H1 (cell line): ENCODE data around the gene TRIP11. TPM values are rescaled to one million over a fixed set of nuclear protein-coding genes. Genes with fewer than 3 reads are reported as not detected.

ENCODE experiments used
- CTCF ChIA-PET: fragments of 300-600 bp; sonication (Branson Sonifier 250); formaldehyde crosslinking; loops from one replicate; lab custom pipeline; 2021; ENCODE audit not compliant: partially characterized antibody; lab: Charles Lee
- POLR2A ChIA-PET: fragments of 300-600 bp; sonication (Branson Sonifier 250); formaldehyde crosslinking; loops from one replicate; lab custom pipeline; 2021; ENCODE audit warnings: inconsistent platforms; ENCODE audit not compliant: partially characterized antibody; lab: Charles Lee
- DNase-seq, 2 experiments: peaks; one replicate each; pipeline versions ENCODE4 v3.0.0 to v3.0.0-alpha.2; 2010 to 2022; ENCODE audit warnings: low spot score in 2 of 2, low read depth in 1 of 2, mixed read lengths in 1 of 2
- FAIRE-seq: peaks from 2 replicates; lab custom pipeline; 2011; peaks lifted over from hg19 to GRCh38; lab: Jason Lieb, UNC
- H2AFZ ChIP-seq: 2 replicates; pipeline ENCODE4 v1.8.1; 2012; ENCODE audit warnings: low read length, inconsistent platforms
- H2AK5ac ChIP-seq: 2 replicates; pipeline ENCODE4 v1.6.1; 2013; ENCODE audit warnings: low read depth, low read length
- H2BK120ac ChIP-seq: replicated peaks from 2 replicates; pipeline ENCODE3; 2013; ENCODE audit warnings: low read depth, low read length, inconsistent platforms
- H2BK12ac ChIP-seq: 2 replicates; pipeline ENCODE4 v1.6.1; 2013; ENCODE audit warnings: low read depth, low read length
- H2BK15ac ChIP-seq: 2 replicates; pipeline ENCODE4 v1.6.1; 2013; ENCODE audit warnings: low read length
- H2BK20ac ChIP-seq: 2 replicates; pipeline ENCODE4 v1.6.1; 2013; ENCODE audit warnings: low read length
- H2BK5ac ChIP-seq: 2 replicates; pipeline ENCODE4 v1.6.1; 2013; ENCODE audit warnings: low read depth, low read length
- H3K14ac ChIP-seq: 2 replicates; pipeline ENCODE4 v1.6.1; 2013; ENCODE audit warnings: inconsistent platforms; ENCODE audit not compliant: insufficient read length
- H3K18ac ChIP-seq: 2 replicates; pipeline ENCODE4 v1.6.1; 2013; ENCODE audit warnings: low read length; ENCODE audit errors: extremely low read depth
- H3K23ac ChIP-seq: 2 replicates; pipeline ENCODE4 v1.6.1; 2013; ENCODE audit warnings: inconsistent platforms; ENCODE audit not compliant: insufficient read length
- H3K23me2 ChIP-seq: 2 replicates; pipeline ENCODE4 v1.6.1; 2013; ENCODE audit warnings: low read depth, low read length
- H3K27ac ChIP-seq: 2 replicates; pipeline ENCODE4 v1.6.1; 2011; ENCODE audit warnings: low read depth, low read length, inconsistent platforms
- H3K27me3 ChIP-seq, 4 experiments: replicated peaks in 1 of 4; 1 replicate in 1 of 4; 2 replicates in 3 of 4; pipeline versions ENCODE4 v1.6.1 to v1.8.1; 2011 to 2013; ENCODE audit warnings: low read length in 3 of 4, mild to moderate bottlenecking in 3 of 4, inconsistent platforms in 2 of 4, mixed read lengths in 2 of 4, moderate library complexity in 1 of 4; ENCODE audit not compliant: control insufficient read depth in 3 of 4, insufficient read depth in 3 of 4; ENCODE audit errors: extremely low read depth in 1 of 4
- H3K36me3 ChIP-seq, 4 experiments: 2 replicates each; pipeline versions ENCODE4 v1.6.1 to v1.8.1; 2011 to 2013; ENCODE audit warnings: mild to moderate bottlenecking in 4 of 4, low read length in 3 of 4, moderate library complexity in 2 of 4, control low read depth in 1 of 4, inconsistent platforms in 1 of 4; ENCODE audit not compliant: insufficient read depth in 4 of 4, control insufficient read depth in 2 of 4
- H3K4ac ChIP-seq: replicated peaks from 2 replicates; pipeline ENCODE3; 2013; ENCODE audit warnings: low read length, low read depth, mixed read lengths, inconsistent platforms; ENCODE audit not compliant: insufficient read length
- H3K4me1 ChIP-seq, 4 experiments: replicated peaks in 1 of 4; 1 replicate in 1 of 4; 2 replicates in 3 of 4; pipeline versions ENCODE4 v1.6.1 to v1.8.1; 2011 to 2013; ENCODE audit warnings: low read length in 3 of 4, inconsistent platforms in 2 of 4, mixed read lengths in 1 of 4; ENCODE audit not compliant: insufficient read depth in 4 of 4, control insufficient read depth in 3 of 4
- H3K4me2 ChIP-seq, 2 experiments: 2 replicates each; pipeline versions ENCODE4 v1.6.1 to v1.8.1; 2011 to 2013; ENCODE audit warnings: low read depth in 2 of 2, low read length in 2 of 2, control low read depth in 1 of 2, inconsistent platforms in 1 of 2, mild to moderate bottlenecking in 1 of 2; ENCODE audit not compliant: insufficient read depth in 1 of 2
- H3K4me3 ChIP-seq, 4 experiments: fragments of 200-600, 300-600 bp in 1 of 4; sonication (generic), shearing (Covaris generic), sonication (Bioruptor Twin) in 1 of 4; 2 replicates each; pipeline versions ENCODE4 v1.5.1 to v1.8.1; 2011 to 2016; ENCODE audit warnings: low read length in 4 of 4, low read depth in 3 of 4, control low read depth in 2 of 4, inconsistent platforms in 2 of 4, mild to moderate bottlenecking in 2 of 4, mixed read lengths in 1 of 4, moderate library complexity in 1 of 4; ENCODE audit not compliant: insufficient read depth in 2 of 4; ENCODE audit errors: extremely low read depth in 1 of 4
- H3K56ac ChIP-seq: replicated peaks from 2 replicates; pipeline ENCODE3; 2013; ENCODE audit warnings: low read depth, mild to moderate bottlenecking, mixed read lengths, low read length, inconsistent platforms; ENCODE audit not compliant: insufficient read length
- H3K79me1 ChIP-seq: 2 replicates; pipeline ENCODE4 v1.6.1; 2013; ENCODE audit warnings: low read depth, low read length, control low read depth
- H3K79me2 ChIP-seq, 2 experiments: 2 replicates each; pipeline versions ENCODE4 v1.6.1 to v1.8.1; 2012 to 2013; ENCODE audit warnings: low read length in 2 of 2, mild to moderate bottlenecking in 2 of 2, inconsistent platforms in 1 of 2; ENCODE audit not compliant: insufficient read depth in 2 of 2, control insufficient read depth in 1 of 2
- H3K9ac ChIP-seq, 4 experiments: replicated peaks in 1 of 4; 1 replicate in 1 of 4; 2 replicates in 3 of 4; pipeline versions ENCODE4 v1.6.1 to v1.8.1; 2011 to 2013; ENCODE audit warnings: low read depth in 3 of 4, low read length in 3 of 4, control low read depth in 2 of 4, mild to moderate bottlenecking in 2 of 4, moderate library complexity in 2 of 4, inconsistent platforms in 1 of 4; ENCODE audit errors: extremely low read depth in 1 of 4
- H3K9me3 ChIP-seq, 2 experiments: 2 replicates each; pipeline versions ENCODE4 v1.6.1 to v1.8.1; 2012 to 2013; ENCODE audit warnings: mild to moderate bottlenecking in 2 of 2, moderate library complexity in 2 of 2, control low read depth in 1 of 2, inconsistent platforms in 1 of 2, low read depth in 1 of 2, low read length in 1 of 2, mixed read lengths in 1 of 2; ENCODE audit not compliant: insufficient read depth in 2 of 2
- H4K20me1 ChIP-seq, 2 experiments: replicated peaks in 1 of 2; 2 replicates each; pipeline versions ENCODE3 to v1.8.1; 2011 to 2013; ENCODE audit warnings: inconsistent platforms in 2 of 2, low read length in 2 of 2, mild to moderate bottlenecking in 1 of 2; ENCODE audit not compliant: insufficient read depth in 2 of 2, control insufficient read depth in 1 of 2
- H4K5ac ChIP-seq: 2 replicates; pipeline ENCODE4 v1.6.1; 2013; ENCODE audit warnings: low read length, low read depth, mixed read lengths, inconsistent platforms; ENCODE audit not compliant: insufficient read length
- H4K8ac ChIP-seq: 2 replicates; pipeline ENCODE4 v1.8.0; 2013; ENCODE audit warnings: mild to moderate bottlenecking, moderate library complexity, low read length, inconsistent platforms; ENCODE audit not compliant: insufficient read depth; ENCODE audit errors: extremely low read depth
- H4K91ac ChIP-seq: replicated peaks from 2 replicates; pipeline ENCODE3; 2013; ENCODE audit warnings: low read length, mixed read lengths, inconsistent platforms; ENCODE audit not compliant: insufficient read length
- BACH1 ChIP-seq: IDR thresholded peaks from 2 replicates; pipeline ENCODE4 v1.6.1; 2012; ENCODE audit warnings: low read length, improper control_type of control experiment
- BRCA1 ChIP-seq: IDR thresholded peaks from 2 replicates; pipeline ENCODE4 v1.6.1; 2012; ENCODE audit warnings: low read depth, low read length, improper control_type of control experiment
- EZH2 ChIP-seq: fragments of 200-600 bp; sonication (generic); IDR thresholded peaks from 2 replicates; pipeline ENCODE4 v1.7.1; 2012; ENCODE audit warnings: low read depth, mild to moderate bottlenecking, moderate library complexity, low read length, inconsistent platforms; ENCODE audit not compliant: severe bottlenecking
- JUN ChIP-seq: IDR thresholded peaks from 2 replicates; pipeline ENCODE4 v1.6.1; 2011; ENCODE audit warnings: low read depth, mild to moderate bottlenecking, improper control_type of control experiment, low read length
- JUND ChIP-seq: IDR thresholded peaks from 2 replicates; pipeline ENCODE4 v1.6.1; 2011; ENCODE audit warnings: mild to moderate bottlenecking, improper control_type of control experiment, low read length
- POU5F1 ChIP-seq: IDR thresholded peaks from 2 replicates; pipeline ENCODE4 v1.6.1; 2011; ENCODE audit warnings: low read depth, mild to moderate bottlenecking, low read length, moderate library complexity
- RAD21 ChIP-seq, 2 experiments: IDR thresholded peaks in 1 of 2; conservative IDR thresholded peaks in 1 of 2; 2 replicates each; pipeline ENCODE4 v1.6.1; 2011; ENCODE audit warnings: low read depth in 2 of 2, low read length in 2 of 2, improper control_type of control experiment in 1 of 2, inconsistent platforms in 1 of 2, mild to moderate bottlenecking in 1 of 2, moderate library complexity in 1 of 2
- TCF12 ChIP-seq: IDR thresholded peaks from 2 replicates; pipeline ENCODE4 v1.6.1; 2011; ENCODE audit warnings: low read depth, mild to moderate bottlenecking, low read length
- TEAD4 ChIP-seq: IDR thresholded peaks from 2 replicates; pipeline ENCODE4 v1.6.1; 2012; ENCODE audit warnings: low read depth, low read length, inconsistent platforms, mixed read lengths
- YY1 ChIP-seq: IDR thresholded peaks from 2 replicates; pipeline ENCODE4 v1.6.1; 2011; ENCODE audit warnings: low read depth, mild to moderate bottlenecking, low read length
- ZNF274 ChIP-seq: IDR thresholded peaks from 2 replicates; pipeline ENCODE4 v1.7.0; 2012; ENCODE audit warnings: low read length, borderline replicate concordance; ENCODE audit errors: extremely low read depth
- WGBS, 2 experiments: shearing (Covaris generic) in 1 of 2; methylation state at CpG; one replicate each; pipeline versions ENCODE4 v1.1.6 to v1.1.7; 2013 to 2015; ENCODE audit warnings: low lambda C conversion rate in 2 of 2, mixed read lengths in 2 of 2, inconsistent platforms in 1 of 2, low coverage in 1 of 2, missing lambda C conversion rate in 1 of 2; ENCODE audit not compliant: insufficient replicate concordance in 2 of 2, insufficient coverage in 1 of 2, insufficient read length in 1 of 2; ENCODE audit errors: extremely low coverage in 1 of 2, missing lambda C conversion rate in 1 of 2; 5-methylcytosine and 5-hydroxymethylcytosine counted together
- polyA plus RNA-seq, 7 experiments: library from polyadenylated mRNA; depleted of rRNA in 3 of 7; stranded (reverse) in 5 of 7; unstranded in 2 of 7; fragments of >200 nt in 5 of 7; fragments of 200-250 nt in 2 of 7; gene quantifications; 1 replicate in 5 of 7; 2 replicates in 1 of 7; 4 replicates in 1 of 7; pipeline versions ENCODE4 v1.2.1 to v1.2.3, GENCODE V29; 2011 to 2013; ENCODE audit warnings: missing spikeins in 2 of 7, mixed read lengths in 2 of 7
- total RNA-seq: library from RNA; stranded (reverse); fragmentation: NEBNext Ultra II Directional; extraction: Animal tissue kit (Norgen Biotek cat#: 25700); gene quantifications from 2 replicates; pipeline ENCODE4 v1.2.1, GENCODE V29; 2021
- TF ChIP-seq, protein P1 (sequence below): IDR thresholded peaks from 2 replicates; pipeline ENCODE4 v1.6.1; 2012; ENCODE audit warnings: inconsistent platforms

Gene TRIP11
- total and polyA plus RNA-seq, 2 of the 8 experiments (the other 6 are each of a cell fraction or from before 2014, with no cell fraction given): 3.3 to 30.4 TPM

DNA sequence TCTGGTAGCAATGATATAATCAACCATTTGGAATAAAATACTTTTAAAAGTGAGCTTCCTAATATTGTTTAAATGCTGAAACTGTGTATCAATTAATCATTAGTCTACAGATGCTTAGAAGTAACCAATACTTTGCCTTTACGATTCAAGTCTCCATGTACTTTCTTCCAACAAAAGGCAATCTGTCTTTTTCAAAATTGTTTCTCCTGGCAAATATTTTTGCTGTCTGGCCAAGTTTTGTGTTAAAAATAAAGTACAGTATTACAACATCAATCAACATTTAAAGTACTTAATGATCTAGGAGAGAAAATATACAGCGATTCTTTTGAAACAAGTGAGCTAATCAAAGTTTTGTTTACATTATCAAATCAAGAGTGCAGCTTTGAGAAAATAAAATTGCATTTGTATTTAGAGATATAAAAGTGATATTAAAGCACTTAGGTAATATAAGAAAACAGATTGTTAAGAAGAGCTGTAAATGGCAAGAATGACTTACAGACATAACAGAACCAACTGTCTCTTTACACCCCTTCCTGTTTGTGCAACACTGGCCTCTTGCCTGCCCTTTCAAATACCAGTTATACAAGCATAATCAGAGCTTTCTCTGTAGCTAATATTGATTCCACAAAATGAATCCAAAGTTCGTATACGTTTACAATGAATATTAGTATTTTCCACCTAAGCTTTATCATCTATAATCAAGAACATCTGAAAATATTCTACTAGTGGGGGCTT, 54.2 kb downstream of the TRIP11 start:
- DNase-seq (no peak), FAIRE-seq (no peak)
- Histone ChIP-seq H2BK20ac (no peak overlapping the region), H3K18ac (no peak overlapping the region), H4K5ac (no peak overlapping the region), H3K4me1 (no peaks in the 10 kb centered on the region), H4K8ac (no peak overlapping the region), H2AK5ac (no peak overlapping the region), H2AFZ (no peak overlapping the region), H3K23me2 (no peaks in the 10 kb centered on the region), H2BK12ac (no peak overlapping the region), H3K4ac (no peak overlapping the region), H3K79me2 (no peaks in the 10 kb centered on the region), H2BK5ac (no peak overlapping the region), H3K4me2 (no peak overlapping the region), H3K79me1 (no peaks in the 10 kb centered on the region), H3K14ac (no peak overlapping the region), H3K56ac (no peak overlapping the region), H2BK15ac (no peak overlapping the region), H3K4me3 (no peak overlapping the region), H2BK120ac (no peak overlapping the region), H3K23ac (no peak overlapping the region), H3K9ac (peak overlapping the region in 1 of 4 experiments; percentile 34; a peak in 1 of 7 replicates), H3K36me3 (peaks cover 0 to 28% (median 8%) of the 10 kb centered on the region in 4 experiments; a peak in 5 of 8 replicates), H3K27me3 (peaks cover 0 to 1% (median 0%) of the 10 kb centered on the region in 4 experiments; a peak in 1 of 7 replicates), H4K91ac (no peak overlapping the region), H3K27ac (no peak overlapping the region), H4K20me1 (no peaks in the 10 kb centered on the region), H3K9me3 (no peaks in the 10 kb centered on the region)
- 74% methylated on average over 4 of the region's 4 CpGs; no CpG with 5 or more reads in 1 of the 2 experiments for WGBS, 2 experiments
- CTCF ChIA-PET: interaction anchor here (0.6 to 2.7 kb wide), 3 partner anchors 11 to 38 kb away, joined by 3 to 14 read pairs (median 3); partner anchors contain the start of gene FBLN5
- POLR2A ChIA-PET: interaction anchor here (1.2 kb wide), 1 partner anchor 11 kb away, joined by 3 read pairs; no protein-coding TSS in a partner anchor
- TF ChIP-seq ZNF274 (no peak), POU5F1 (no peak), JUND (no peak), EZH2 (no peak), JUN (no peak), TCF12 (no peak), YY1 (no peak), RAD21 (IDR thresholded peaks at IDR 0.05 in 1 of 2, conservative IDR thresholded peaks at IDR 0.05 in 1 of 2; ENCODE audit: low read depth in 2 of 2, low read length in 2 of 2) (no peak), TEAD4 (no peak), BRCA1 (no peak), BACH1 (no peak)
- TF ChIP-seq, protein P1, sequence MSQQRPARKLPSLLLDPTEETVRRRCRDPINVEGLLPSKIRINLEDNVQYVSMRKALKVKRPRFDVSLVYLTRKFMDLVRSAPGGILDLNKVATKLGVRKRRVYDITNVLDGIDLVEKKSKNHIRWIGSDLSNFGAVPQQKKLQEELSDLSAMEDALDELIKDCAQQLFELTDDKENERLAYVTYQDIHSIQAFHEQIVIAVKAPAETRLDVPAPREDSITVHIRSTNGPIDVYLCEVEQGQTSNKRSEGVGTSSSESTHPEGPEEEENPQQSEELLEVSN: no peak
